ENCODE results near the gene ADCK2.

DNA sequence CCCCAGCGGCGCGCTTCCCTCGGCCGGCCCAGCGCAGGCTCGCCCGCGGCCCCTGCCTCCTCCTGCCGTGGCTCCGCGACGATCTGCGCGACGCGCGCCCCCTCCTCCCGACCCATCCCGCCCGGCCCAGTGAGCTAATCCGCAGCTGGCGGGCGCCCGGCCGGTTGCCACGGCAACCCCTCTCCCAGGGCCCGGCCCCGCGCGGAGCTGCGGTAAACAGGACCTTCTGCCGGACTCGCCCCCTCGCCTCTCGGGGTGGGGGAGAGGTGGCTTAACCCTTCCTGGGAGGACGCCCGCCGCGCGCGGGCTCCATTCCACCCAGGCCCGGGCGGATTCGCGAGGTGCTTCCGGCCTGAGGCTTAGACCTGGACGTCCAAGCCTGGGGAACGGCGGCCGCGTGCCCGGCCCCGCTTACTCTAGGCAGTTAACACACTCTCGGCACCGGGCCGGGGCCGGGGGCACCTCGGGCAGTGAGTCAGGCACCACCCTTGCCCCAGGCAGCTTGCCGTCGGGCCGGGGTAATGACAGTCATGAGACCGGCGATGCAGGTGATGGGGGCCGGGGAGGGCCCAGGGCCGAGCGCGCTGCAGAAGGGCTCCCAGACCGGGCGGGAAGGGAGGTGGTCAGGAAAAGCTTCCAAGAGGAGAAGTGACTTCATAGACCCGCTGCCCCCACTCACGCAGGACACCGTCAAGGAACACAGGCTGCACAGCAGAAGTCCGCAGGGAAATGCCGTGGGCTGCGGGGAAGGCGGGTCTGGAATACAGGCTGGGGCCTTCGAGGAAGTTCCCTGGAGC is 31.8 kb upstream of the ADCK2 start, which contains the start of gene DENND2A:
- TF ChIP-seq, protein P1, sequence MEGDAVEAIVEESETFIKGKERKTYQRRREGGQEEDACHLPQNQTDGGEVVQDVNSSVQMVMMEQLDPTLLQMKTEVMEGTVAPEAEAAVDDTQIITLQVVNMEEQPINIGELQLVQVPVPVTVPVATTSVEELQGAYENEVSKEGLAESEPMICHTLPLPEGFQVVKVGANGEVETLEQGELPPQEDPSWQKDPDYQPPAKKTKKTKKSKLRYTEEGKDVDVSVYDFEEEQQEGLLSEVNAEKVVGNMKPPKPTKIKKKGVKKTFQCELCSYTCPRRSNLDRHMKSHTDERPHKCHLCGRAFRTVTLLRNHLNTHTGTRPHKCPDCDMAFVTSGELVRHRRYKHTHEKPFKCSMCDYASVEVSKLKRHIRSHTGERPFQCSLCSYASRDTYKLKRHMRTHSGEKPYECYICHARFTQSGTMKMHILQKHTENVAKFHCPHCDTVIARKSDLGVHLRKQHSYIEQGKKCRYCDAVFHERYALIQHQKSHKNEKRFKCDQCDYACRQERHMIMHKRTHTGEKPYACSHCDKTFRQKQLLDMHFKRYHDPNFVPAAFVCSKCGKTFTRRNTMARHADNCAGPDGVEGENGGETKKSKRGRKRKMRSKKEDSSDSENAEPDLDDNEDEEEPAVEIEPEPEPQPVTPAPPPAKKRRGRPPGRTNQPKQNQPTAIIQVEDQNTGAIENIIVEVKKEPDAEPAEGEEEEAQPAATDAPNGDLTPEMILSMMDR (IDR thresholded peaks at IDR 0.05; ENCODE audit: low read depth, low read length), result no peak
- no peak for TF ChIP-seq POLR2A (IDR thresholded peaks at IDR 0.05; ENCODE audit: extremely low read depth, insufficient read length)
- TF ChIP-seq, protein P2, sequence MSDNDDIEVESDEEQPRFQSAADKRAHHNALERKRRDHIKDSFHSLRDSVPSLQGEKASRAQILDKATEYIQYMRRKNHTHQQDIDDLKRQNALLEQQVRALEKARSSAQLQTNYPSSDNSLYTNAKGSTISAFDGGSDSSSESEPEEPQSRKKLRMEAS (IDR thresholded peaks at IDR 0.05; ENCODE audit: low read depth, low read length), result no peak
- no peak for TF ChIP-seq MYC (IDR thresholded peaks at IDR 0.05; ENCODE audit: low read depth, low read length)

Measured in NB4 (cell line).